ENCODE results near the gene G6PC1. TPM values are rescaled to one million over a fixed set of nuclear protein-coding genes. Genes with fewer than 3 reads are reported as not detected.
"Not testable (repeated sequence)": the region's sequence is repeated elsewhere in the genome, so short reads cannot be mapped to it uniquely, and the experiment has no call there.

The G6PC1 gene
- total and polyA plus RNA-seq, 2 donors (not counting 1 experiment from before 2014, with no cell fraction given), result not detected

GRCh38 chr17:42916388-42917235 is 16.0 kb downstream of the G6PC1 start:
- H3K27ac ChIP-seq (ENCODE audit: low read length in 2 of 2); H3K9me3 ChIP-seq (ENCODE audit: control extremely low read depth in 1 of 3, control insufficient read depth in 2 of 3, insufficient read depth in 1 of 3, low read length in 2 of 3); ATAC-seq (ENCODE audit: low read depth); H3K27me3 ChIP-seq (replicated peaks in 1 of 4; ENCODE audit: control extremely low read depth in 1 of 4, control insufficient read depth in 3 of 4, insufficient read depth in 4 of 4, low read length in 3 of 4); H3K4me3 Mint-ChIP-seq; H3K79me2 ChIP-seq (ENCODE audit: control insufficient read depth, insufficient read depth, low read length); DNase-seq; H4K20me1 ChIP-seq (ENCODE audit: control insufficient read depth, insufficient read depth, low read length, poor library complexity, severe bottlenecking); H3K4me1 ChIP-seq (ENCODE audit: control insufficient read depth in 2 of 2, insufficient read depth in 2 of 2, low read length in 2 of 2); H3K9ac ChIP-seq (ENCODE audit: low read length); H3K9me3 Mint-ChIP-seq (ENCODE audit: insufficient read depth); H3K27me3 Mint-ChIP-seq; H3K4me1 Mint-ChIP-seq; H3K27ac Mint-ChIP-seq; H3K4me2 ChIP-seq (replicated peaks; ENCODE audit: low read depth, low read length, poor library complexity, severe bottlenecking); H2AFZ ChIP-seq (ENCODE audit: insufficient read depth, low read depth, low read length, poor library complexity, severe bottlenecking); H3K4me3 ChIP-seq (ENCODE audit: control extremely low read depth in 1 of 5, extremely low read depth in 1 of 5, insufficient read depth in 1 of 5, low read depth in 2 of 5, low read length in 4 of 5); intact Hi-C loops (cut with micrococcal nuclease); CTCF ChIA-PET; H3K36me3 ChIP-seq (replicated peaks in 1 of 2; ENCODE audit: control extremely low read depth in 1 of 2, control insufficient read depth in 1 of 2, extremely low read depth in 1 of 2, insufficient read depth in 2 of 2, low read length in 1 of 2): not testable (repeated sequence)
- POLR2A ChIA-PET, result interaction anchor here (0.6 kb wide), 1 partner anchor 85 kb away, joined by 3 read pairs; no protein-coding TSS in a partner anchor
- no CpG with 5 or more reads among the region's 4 CpGs for WGBS (ENCODE audit: insufficient coverage)

- Histone ChIP-seq H3K36me3 (replicated peaks in 1 of 2; ENCODE audit: control extremely low read depth in 1 of 2, control insufficient read depth in 1 of 2, extremely low read depth in 1 of 2, insufficient read depth in 2 of 2, low read length in 1 of 2) (no peaks in the 10 kb centered on the region), H3K4me2 (replicated peaks; ENCODE audit: low read depth, low read length, poor library complexity, severe bottlenecking) (no peak overlapping the region), H3K9me3 (ENCODE audit: control extremely low read depth in 1 of 3, control insufficient read depth in 2 of 3, insufficient read depth in 1 of 3, low read length in 2 of 3) (no peaks in the 10 kb centered on the region), H4K20me1 (ENCODE audit: control insufficient read depth, insufficient read depth, low read length, poor library complexity, severe bottlenecking) (no peaks in the 10 kb centered on the region), H3K9ac (ENCODE audit: low read length) (no peak overlapping the region), H3K27ac (ENCODE audit: low read length in 2 of 2) (no peak overlapping the region), H3K79me2 (ENCODE audit: control insufficient read depth, insufficient read depth, low read length) (no peaks in the 10 kb centered on the region), H3K4me3 (ENCODE audit: control extremely low read depth in 1 of 5, extremely low read depth in 1 of 5, insufficient read depth in 1 of 5, low read depth in 2 of 5, low read length in 4 of 5) (no peak overlapping the region), H3K27me3 (replicated peaks in 1 of 4; ENCODE audit: control extremely low read depth in 1 of 4, control insufficient read depth in 3 of 4, insufficient read depth in 4 of 4, low read length in 3 of 4) (no peaks in the 10 kb centered on the region), H3K4me1 (ENCODE audit: control insufficient read depth in 2 of 2, insufficient read depth in 2 of 2, low read length in 2 of 2) (no peaks in the 10 kb centered on the region), H2AFZ (ENCODE audit: insufficient read depth, low read depth, low read length, poor library complexity, severe bottlenecking) (no peak overlapping the region)
- no peaks in the 10 kb centered on the region for H3K9me3 Mint-ChIP-seq (ENCODE audit: insufficient read depth)
- TF ChIP-seq CTCF (IDR thresholded peaks at IDR 0.05), result no peak
- TF ChIP-seq EZH2 (IDR thresholded peaks at IDR 0.05; ENCODE audit: borderline replicate concordance, insufficient read depth, low read depth, low read length, poor library complexity, severe bottlenecking), result no peak
- POLR2A ChIA-PET, result no interaction called here
- H3K27me3 Mint-ChIP-seq, result peaks cover 7% of the 10 kb centered on the region
- no peak overlapping the region for H3K27ac Mint-ChIP-seq
- no peak overlapping the region for H3K4me3 Mint-ChIP-seq
- ATAC-seq (ENCODE audit: low read depth), result no peak
- CTCF ChIA-PET, result no interaction called here
- H3K4me1 Mint-ChIP-seq, result no peaks in the 10 kb centered on the region
- WGBS (ENCODE audit: insufficient coverage), result 91% methylated on average over 7 of the region's 8 CpGs
- DNase-seq, result no peak
- intact Hi-C loops (cut with micrococcal nuclease), result no loop called here
Observed at GRCh38 chr17:42917236-42917603, 16.6 kb downstream of the G6PC1 start.
